Muscle of arm (tissue), 12 donors: ENCODE measurements around the gene EBLN1. TPM values are rescaled to one million over a fixed set of nuclear protein-coding genes. Genes with fewer than 3 reads are reported as not detected.

ENCODE experiments used
- polyA plus RNA-seq, 12 donors: library from polyadenylated mRNA; unstranded; fragments of 120-200 nt; gene quantifications; one replicate each; pipeline ENCODE4 v1.2.1, GENCODE V29; 2013; ENCODE audit not compliant: insufficient read length in 12 of 12

Gene EBLN1
- polyA plus RNA-seq, 12 donors, result 0.09 TPM; not detected in 11

Other genes starting within 250 kb of the EBLN1 start
- gene DNAJC1, start 214.3 kb downstream of the EBLN1 start, polyA plus RNA-seq, result 10 to 100 TPM in 11 of 12 donors, not detected in 1; 10.3 to 54.6 (median 12.1) TPM
- gene COMMD3, start 98.4 kb upstream of the EBLN1 start, polyA plus RNA-seq, result 10 to 100 TPM in 11 of 12 donors, not detected in 1; 57.8 to 83.9 (median 76.1) TPM
- 10 to 100 TPM in 11 of 12 donors, not detected in 1; 47.2 to 79.4 (median 61.5) TPM for gene BMI1, start 103.1 kb upstream of the EBLN1 start, polyA plus RNA-seq
- gene SPAG6, start 127.5 kb upstream of the EBLN1 start, polyA plus RNA-seq, result 10 to 100 TPM in 2 of 12 donors, 1 to 10 TPM in 8, not detected in 2; 2.6 to 13.1 (median 6.3) TPM